Loucy (cell line): ENCODE measurements around the gene TAS2R13.

Experiments used
- CTCF ChIP-seq: fragments of 200-600 bp; sonication (generic); conservative IDR thresholded peaks from 2 replicates; pipeline ENCODE4 v1.5.1; 2014; ENCODE audit warnings: mild to moderate bottlenecking, antibody characterized with exemption, low read length
- EZH2phosphoT487 ChIP-seq: fragments of 200-600 bp; IDR thresholded peaks from 2 replicates; pipeline ENCODE4 v1.6.1; 2018; ENCODE audit warnings: antibody characterized with exemption, mild to moderate bottlenecking, moderate library complexity, borderline replicate concordance

GRCh38 chr12:10926269-10926668 lies 16.9 kb upstream of the TAS2R13 start:
- TF ChIP-seq CTCF (no peak), EZH2phosphoT487 (no peak)
